MCF 10A (cell line): ENCODE data around the gene CEACAM16. TPM values are rescaled to one million over a fixed set of nuclear protein-coding genes. Genes with fewer than 3 reads are reported as not detected.

Experiments
- BruUV-seq: library from RNA; stranded (reverse); fragments of 400-500 nt; replicated peaks from 2 replicates; lab custom pipeline; 2021; lab: Mats Ljungman, UMichigan
- CTCF ChIA-PET: fragments of 300-600 bp; sonication (Branson Sonifier 250); formaldehyde crosslinking; extraction: SDS; loops from one replicate; lab custom pipeline; 2021; ENCODE audit warnings: antibody characterized with exemption, inconsistent platforms; lab: Yijun Ruan, JAX
- POLR2A ChIA-PET: fragments of 300-600, 350-650 bp; sonication (Branson Sonifier 250); formaldehyde crosslinking; extraction: SDS; loops from one replicate; lab custom pipeline; 2020; ENCODE audit warnings: antibody characterized with exemption, inconsistent platforms; lab: Yijun Ruan, JAX
- DNase-seq: peaks from one replicate; pipeline ENCODE4 v3.0.0-alpha.2; 2018; ENCODE audit not compliant: unreplicated experiment
- H3K27ac Mint-ChIP-seq: one replicate; pipeline ENCODE4 v1.8.0; 2022; ENCODE audit warnings: mild to moderate bottlenecking, low read depth, mixed read lengths; ENCODE audit not compliant: unreplicated experiment
- H3K27me3 Mint-ChIP-seq: one replicate; pipeline ENCODE4 v1.8.0; 2022; ENCODE audit warnings: mixed read lengths; ENCODE audit not compliant: insufficient read depth, unreplicated experiment
- H3K36me3 Mint-ChIP-seq: one replicate; pipeline ENCODE4 v1.8.0; 2022; ENCODE audit warnings: mild to moderate bottlenecking, moderate library complexity, mixed read lengths; ENCODE audit not compliant: insufficient read depth, unreplicated experiment
- H3K4me1 Mint-ChIP-seq: one replicate; pipeline ENCODE4 v1.8.0; 2022; ENCODE audit warnings: mixed read lengths; ENCODE audit not compliant: insufficient read depth, unreplicated experiment
- H3K4me3 Mint-ChIP-seq: one replicate; pipeline ENCODE4 v1.8.0; 2022; ENCODE audit warnings: mild to moderate bottlenecking, moderate library complexity, mixed read lengths; ENCODE audit not compliant: unreplicated experiment
- H3K9me3 Mint-ChIP-seq: one replicate; pipeline ENCODE4 v1.8.0; 2022; ENCODE audit warnings: mixed read lengths; ENCODE audit not compliant: unreplicated experiment
- CTCF ChIP-seq: fragments of 200-600 bp; IDR thresholded peaks from one replicate; pipeline ENCODE4 v1.8.0; 2022; ENCODE audit warnings: antibody characterized with exemption, mild to moderate bottlenecking; ENCODE audit not compliant: unreplicated experiment
- intact Hi-C: fragments of 100-400 bp; cut with micrococcal nuclease; formaldehyde crosslinking; loops from 2 replicates; pipeline ENCODE4 v1.14.1; 2022
- total RNA-seq: library from RNA; stranded (reverse); gene quantifications from 2 replicates; pipeline ENCODE4 v1.2.3, GENCODE V29; 2022

CEACAM16 gene
- total RNA-seq, 1 experiment from 2014 or later, result not detected

GRCh38 chr19:44723952-44724319 lies 25.0 kb downstream of the CEACAM16 start:
- no peak overlapping the region for H3K4me3 Mint-ChIP-seq
- H3K4me1 Mint-ChIP-seq, result peaks cover 10% of the 10 kb centered on the region
- no peaks in the 10 kb centered on the region for H3K27me3 Mint-ChIP-seq
- H3K9me3 Mint-ChIP-seq, result no peaks in the 10 kb centered on the region
- POLR2A ChIA-PET, result interaction anchor here (0.6 to 4.7 kb wide), 12 partner anchors 9 to 51 kb away, joined by 3 to 61 read pairs (median 4); partner anchors contain the start of gene BCL3
- intact Hi-C loops, result loop anchor here (1.0 kb wide), 4 partner anchors 29 to 136 kb away; no protein-coding TSS in a partner anchor
- no peaks in the 10 kb centered on the region for H3K36me3 Mint-ChIP-seq
- H3K27ac Mint-ChIP-seq, result no peak overlapping the region
- CTCF ChIA-PET, result interaction anchor here (0.6 to 10.4 kb wide), 42 partner anchors 9 to 620 kb away, joined by 3 to 414 read pairs (median 5); partner anchors contain the start of gene CBLC
- TF ChIP-seq CTCF, result peak; percentile 97
- no TSS peak for BruUV-seq
- DNase-seq, result peak; percentile 90

GRCh38 chr19:44725251-44725650 lies 26.3 kb downstream of the CEACAM16 start:
- no peak overlapping the region for H3K4me3 Mint-ChIP-seq
- intact Hi-C loops, result no loop called here
- CTCF ChIA-PET, result interaction anchor here (0.6 to 10.4 kb wide), 13 partner anchors 11 to 257 kb away, joined by 3 to 414 read pairs (median 15); partner anchors contain the start of gene CBLC
- H3K36me3 Mint-ChIP-seq, result no peaks in the 10 kb centered on the region
- no peak for TF ChIP-seq CTCF
- POLR2A ChIA-PET, result interaction anchor here (0.8 to 4.7 kb wide), 6 partner anchors 16 to 186 kb away, joined by 3 to 61 read pairs (median 10); partner anchors contain the start of gene BCL3
- BruUV-seq, result no TSS peak
- no peak overlapping the region for H3K27ac Mint-ChIP-seq
- H3K4me1 Mint-ChIP-seq, result peaks cover 10% of the 10 kb centered on the region
- H3K27me3 Mint-ChIP-seq, result no peaks in the 10 kb centered on the region
- DNase-seq, result no peak
- H3K9me3 Mint-ChIP-seq, result no peaks in the 10 kb centered on the region

GRCh38 chr19:44725684-44726083 lies 26.7 kb downstream of the CEACAM16 start:
- no peaks in the 10 kb centered on the region for H3K36me3 Mint-ChIP-seq
- no peak overlapping the region for H3K4me3 Mint-ChIP-seq
- H3K4me1 Mint-ChIP-seq, result peaks cover 10% of the 10 kb centered on the region
- no peaks in the 10 kb centered on the region for H3K9me3 Mint-ChIP-seq
- no peak overlapping the region for H3K27ac Mint-ChIP-seq
- ChIA-PET POLR2A (interaction anchor here (4.7 kb wide), 1 partner anchor 46 kb away, joined by 61 read pairs; no protein-coding TSS in a partner anchor), CTCF (interaction anchor here (0.6 to 10.4 kb wide), 10 partner anchors 12 to 453 kb away, joined by 3 to 414 read pairs (median 4); partner anchors contain the start of genes BLOC1S3 and CBLC)
- intact Hi-C loops, result no loop called here
- no TSS peak for BruUV-seq
- DNase-seq, result no peak
- H3K27me3 Mint-ChIP-seq, result no peaks in the 10 kb centered on the region
- no peak for TF ChIP-seq CTCF

GRCh38 chr19:44726465-44726864 lies 27.5 kb downstream of the CEACAM16 start:
- CTCF ChIA-PET, result interaction anchor here (0.6 to 10.4 kb wide), 7 partner anchors 15 to 452 kb away, joined by 3 to 414 read pairs (median 4); partner anchors contain the start of genes BLOC1S3 and CBLC

More at GRCh38 chr19:44726465-44726864, 27.5 kb downstream of the CEACAM16 start:
- Mint-ChIP-seq H3K27me3 (no peaks in the 10 kb centered on the region), H3K4me3 (no peak overlapping the region), H3K4me1 (peaks cover 10% of the 10 kb centered on the region), H3K27ac (no peak overlapping the region), H3K9me3 (no peaks in the 10 kb centered on the region), H3K36me3 (no peaks in the 10 kb centered on the region)
- BruUV-seq, result no TSS peak
- POLR2A ChIA-PET, result interaction anchor here (1.2 kb wide), 1 partner anchor 15 kb away, joined by 6 read pairs; no protein-coding TSS in a partner anchor
- no peak for DNase-seq
- TF ChIP-seq CTCF, result no peak
- intact Hi-C loops, result no loop called here
